DOHH2 (cell line): ENCODE results near the gene MAGI1.

Source experiments
- CTCF ChIP-seq: fragments of 200-600 bp; sonication (generic); IDR thresholded peaks from one replicate; pipeline ENCODE4 v1.5.1; 2014; ENCODE audit warnings: antibody characterized with exemption, mild to moderate bottlenecking, low read depth, low read length; ENCODE audit not compliant: poor library complexity, severe bottlenecking
- EZH2phosphoT487 ChIP-seq: fragments of 200-600 bp; sonication (generic); IDR thresholded peaks from 2 replicates; pipeline ENCODE4 v1.6.1; 2017; ENCODE audit warnings: borderline replicate concordance, mild to moderate bottlenecking, antibody characterized with exemption, low read length, moderate library complexity, mixed read lengths

- peak; percentile 17 for TF ChIP-seq CTCF
- no peak for TF ChIP-seq EZH2phosphoT487
Observed at GRCh38 chr3:65436580-65436979, 602.1 kb downstream of the MAGI1 start.
